ENCODE measurements around the gene CBL.
"Not testable (repeated sequence)": the region's sequence is repeated elsewhere in the genome, so short reads cannot be mapped to it uniquely, and the experiment has no call there.

CBL gene

DNA sequence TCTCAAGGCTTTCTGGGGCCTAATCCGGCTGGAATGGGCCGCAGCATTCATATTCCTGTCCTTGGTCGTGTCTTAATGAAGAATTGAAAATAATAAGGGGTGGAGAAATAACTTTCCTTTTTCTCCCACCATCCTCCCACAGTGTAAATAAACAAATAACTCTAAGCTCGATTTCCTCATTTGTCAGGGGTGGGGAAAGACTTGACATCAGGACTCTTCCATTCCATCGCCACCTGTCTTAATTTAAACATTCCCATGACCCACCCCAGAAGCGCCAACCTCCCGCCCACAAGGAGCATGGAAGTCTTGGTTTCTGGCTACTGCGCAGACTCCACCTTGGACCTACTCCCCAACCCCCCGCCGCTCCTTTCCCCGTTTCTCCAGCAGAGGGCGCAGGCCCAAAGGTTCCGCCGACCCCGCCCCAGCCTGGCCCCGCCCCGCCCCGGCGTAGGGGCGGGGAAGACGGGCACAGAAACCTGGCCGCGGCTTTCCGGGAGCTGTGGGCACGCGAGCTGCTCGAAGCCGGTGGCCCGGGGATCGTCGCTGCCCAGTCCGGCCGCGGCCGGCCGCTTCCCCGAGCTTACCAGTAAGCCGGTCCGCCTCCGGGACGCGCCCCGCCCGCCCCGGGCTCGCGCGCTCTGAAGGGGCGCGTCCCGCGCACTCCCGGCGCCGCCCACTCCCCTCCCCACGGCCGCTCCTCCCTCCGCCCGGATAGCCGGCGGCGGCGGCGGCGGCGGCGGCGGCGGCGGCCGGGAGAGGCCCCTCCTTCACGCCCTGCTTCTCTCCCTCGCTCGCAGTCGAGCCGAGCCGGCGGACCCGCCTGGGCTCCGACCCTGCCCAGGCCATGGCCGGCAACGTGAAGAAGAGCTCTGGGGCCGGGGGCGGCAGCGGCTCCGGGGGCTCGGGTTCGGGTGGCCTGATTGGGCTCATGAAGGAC, at the start of gene CBL:
Gene CBL (plus strand): TSS at position 766 of the 937 bp plus-strand sequence. CDS start 79 bp downstream, at position 845.
- H3K36me3 ChIP-seq (ENCODE audit: control insufficient read depth, insufficient read depth, low read length, severe bottlenecking): no peaks in the 10 kb centered on the region
- peak; percentile 98 for DNase-seq (ENCODE audit: low read depth)
- no peaks in the 10 kb centered on the region for H3K9me3 ChIP-seq (ENCODE audit: control insufficient read depth, low read length)
- peaks cover 17% of the 10 kb centered on the region for H3K4me1 ChIP-seq (ENCODE audit: control insufficient read depth, insufficient read depth, low read length)
- peak within 1 kb of the TSS; percentile 90 for H3K9ac ChIP-seq (ENCODE audit: low read length)
- peak within 1 kb of the TSS; percentile 97 for H3K4me3 ChIP-seq (ENCODE audit: low read length)
- no peaks in the 10 kb centered on the region for H3K27me3 ChIP-seq (replicated peaks; ENCODE audit: control insufficient read depth, insufficient read depth, low read length)

DNA sequence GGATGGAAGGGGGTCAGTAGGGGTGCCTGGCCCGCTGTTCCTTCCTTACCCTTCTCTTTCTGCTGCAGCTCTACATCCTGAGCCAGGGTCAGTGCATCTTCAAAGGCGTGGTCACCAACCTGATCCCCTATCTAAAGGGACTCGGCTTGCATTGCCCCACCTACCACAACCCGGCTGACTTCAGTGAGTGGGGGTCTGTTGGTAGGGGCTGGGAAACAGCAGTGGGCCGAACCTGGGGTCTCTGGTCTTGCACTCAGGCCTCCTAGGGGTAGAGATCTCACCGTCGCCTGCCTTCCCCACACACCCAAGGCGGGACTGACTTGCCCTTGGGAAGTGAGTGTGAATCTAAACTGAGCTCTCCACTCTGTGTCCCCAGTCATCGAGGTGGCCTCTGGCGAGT, 49.6 kb upstream of the CBL start:
- H3K4me1 ChIP-seq (ENCODE audit: control insufficient read depth, insufficient read depth, low read length): no peaks in the 10 kb centered on the region
- H3K27me3 ChIP-seq (replicated peaks; ENCODE audit: control insufficient read depth, insufficient read depth, low read length): peaks cover 59% of the 10 kb centered on the region
- H3K4me3 ChIP-seq (ENCODE audit: low read length): no peak overlapping the region
- no peak for DNase-seq (ENCODE audit: low read depth)
- no peaks in the 10 kb centered on the region for H3K36me3 ChIP-seq (ENCODE audit: control insufficient read depth, insufficient read depth, low read length, severe bottlenecking)
- H3K9me3 ChIP-seq (ENCODE audit: control insufficient read depth, low read length): no peaks in the 10 kb centered on the region
- no peak overlapping the region for H3K9ac ChIP-seq (ENCODE audit: low read length)

DNA sequence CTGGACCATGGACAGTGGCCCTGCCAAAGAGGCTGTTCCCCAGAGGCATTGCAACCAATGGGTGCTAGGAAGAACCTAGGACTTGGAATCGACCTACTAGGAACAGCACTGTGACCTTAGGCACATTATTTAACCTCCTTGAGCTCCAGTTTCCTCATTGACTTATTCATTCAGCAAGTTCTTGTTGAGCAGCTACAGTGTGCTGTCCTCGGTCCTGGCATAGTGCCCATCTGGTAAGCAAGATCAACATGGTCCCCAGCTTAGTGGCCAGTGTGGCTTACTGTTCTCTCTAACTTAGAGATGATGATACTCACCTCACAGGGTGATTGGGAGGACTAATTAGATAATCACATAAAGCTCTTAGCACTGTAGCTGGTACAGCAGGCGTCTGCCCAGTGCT, 49.1 kb upstream of the CBL start:
- Histone ChIP-seq H3K27me3 (replicated peaks; ENCODE audit: control insufficient read depth, insufficient read depth, low read length) (peaks cover 58% of the 10 kb centered on the region), H3K9me3 (ENCODE audit: control insufficient read depth, low read length) (no peaks in the 10 kb centered on the region), H3K36me3 (ENCODE audit: control insufficient read depth, insufficient read depth, low read length, severe bottlenecking) (no peaks in the 10 kb centered on the region), H3K9ac (ENCODE audit: low read length) (no peak overlapping the region), H3K4me1 (ENCODE audit: control insufficient read depth, insufficient read depth, low read length) (no peaks in the 10 kb centered on the region), H3K4me3 (ENCODE audit: low read length) (no peak overlapping the region)
- no peak for DNase-seq (ENCODE audit: low read depth)

DNA sequence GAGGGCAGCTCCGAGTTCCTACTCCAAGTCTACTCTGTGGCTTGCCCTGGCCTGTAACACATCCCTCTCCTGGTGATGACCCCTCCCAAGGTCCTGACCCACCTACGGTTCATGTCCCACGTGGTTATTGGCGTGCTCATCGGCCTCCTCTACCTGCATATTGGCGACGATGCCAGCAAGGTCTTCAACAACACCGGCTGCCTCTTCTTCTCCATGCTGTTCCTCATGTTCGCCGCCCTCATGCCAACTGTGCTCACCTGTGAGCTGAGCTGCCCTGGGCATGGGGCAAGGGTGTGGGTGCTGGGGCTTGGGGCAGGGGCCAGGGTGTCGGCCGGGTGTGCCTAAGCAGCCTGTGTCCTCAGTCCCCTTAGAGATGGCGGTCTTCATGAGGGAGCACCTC, 47.7 kb upstream of the CBL start:
- H3K4me3 ChIP-seq (ENCODE audit: low read length): no peak overlapping the region

DNA sequence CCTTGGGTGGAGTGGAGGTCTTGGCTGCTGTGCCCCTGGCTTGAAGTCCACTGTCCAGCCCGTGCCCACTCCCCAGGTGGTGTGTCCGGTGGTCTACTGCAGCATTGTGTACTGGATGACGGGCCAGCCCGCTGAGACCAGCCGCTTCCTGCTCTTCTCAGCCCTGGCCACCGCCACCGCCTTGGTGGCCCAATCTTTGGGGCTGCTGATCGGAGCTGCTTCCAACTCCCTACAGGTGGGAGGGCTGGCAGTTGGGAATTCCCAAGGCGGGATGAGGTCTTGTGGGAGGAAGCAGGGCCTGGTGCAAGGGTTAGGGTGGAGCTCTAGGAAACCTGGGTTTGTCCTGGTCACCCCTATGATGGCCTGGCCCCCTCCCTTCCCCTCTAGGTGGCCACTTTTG, 46.0 kb upstream of the CBL start:
- no peak for DNase-seq (ENCODE audit: low read depth)
- H3K27me3 ChIP-seq (replicated peaks; ENCODE audit: control insufficient read depth, insufficient read depth, low read length): peaks cover 42% of the 10 kb centered on the region

More for the DNA sequence above, 47.7 kb upstream of the CBL start:
- H3K4me1 ChIP-seq (ENCODE audit: control insufficient read depth, insufficient read depth, low read length): no peaks in the 10 kb centered on the region
- H3K9me3 ChIP-seq (ENCODE audit: control insufficient read depth, low read length): no peaks in the 10 kb centered on the region
- DNase-seq (ENCODE audit: low read depth): no peak
- H3K36me3 ChIP-seq (ENCODE audit: control insufficient read depth, insufficient read depth, low read length, severe bottlenecking): no peaks in the 10 kb centered on the region
- H3K9ac ChIP-seq (ENCODE audit: low read length): no peak overlapping the region
- H3K27me3 ChIP-seq (replicated peaks; ENCODE audit: control insufficient read depth, insufficient read depth, low read length): peaks cover 54% of the 10 kb centered on the region

DNA sequence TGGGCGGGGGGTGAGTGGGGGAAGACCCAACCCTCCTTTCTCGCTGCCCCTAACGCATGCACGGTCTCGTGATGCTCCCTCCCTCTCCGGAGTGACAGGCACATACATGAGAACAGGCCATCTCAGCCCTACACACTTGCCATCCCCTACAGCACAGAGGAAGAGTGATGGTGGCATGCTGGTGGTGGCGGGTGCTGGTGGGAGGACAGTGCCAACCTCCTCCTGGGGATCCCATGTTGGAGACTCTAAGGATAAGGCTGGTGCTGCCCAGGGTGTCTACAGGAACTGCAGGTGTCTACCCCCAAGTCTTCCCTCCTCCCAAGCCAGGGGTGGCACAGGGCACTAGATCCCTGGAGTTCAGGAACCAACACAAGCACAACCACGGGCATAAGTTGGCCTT, 44.3 kb upstream of the CBL start:
- H3K9me3 ChIP-seq (ENCODE audit: control insufficient read depth, low read length): no peaks in the 10 kb centered on the region
- DNase-seq (ENCODE audit: low read depth): no peak

More for the DNA sequence above, 46.0 kb upstream of the CBL start:
- Histone ChIP-seq H3K36me3 (ENCODE audit: control insufficient read depth, insufficient read depth, low read length, severe bottlenecking) (no peaks in the 10 kb centered on the region), H3K9me3 (ENCODE audit: control insufficient read depth, low read length) (no peaks in the 10 kb centered on the region), H3K9ac (ENCODE audit: low read length) (no peak overlapping the region), H3K4me1 (ENCODE audit: control insufficient read depth, insufficient read depth, low read length) (no peaks in the 10 kb centered on the region), H3K4me3 (ENCODE audit: low read length) (no peak overlapping the region)

DNA sequence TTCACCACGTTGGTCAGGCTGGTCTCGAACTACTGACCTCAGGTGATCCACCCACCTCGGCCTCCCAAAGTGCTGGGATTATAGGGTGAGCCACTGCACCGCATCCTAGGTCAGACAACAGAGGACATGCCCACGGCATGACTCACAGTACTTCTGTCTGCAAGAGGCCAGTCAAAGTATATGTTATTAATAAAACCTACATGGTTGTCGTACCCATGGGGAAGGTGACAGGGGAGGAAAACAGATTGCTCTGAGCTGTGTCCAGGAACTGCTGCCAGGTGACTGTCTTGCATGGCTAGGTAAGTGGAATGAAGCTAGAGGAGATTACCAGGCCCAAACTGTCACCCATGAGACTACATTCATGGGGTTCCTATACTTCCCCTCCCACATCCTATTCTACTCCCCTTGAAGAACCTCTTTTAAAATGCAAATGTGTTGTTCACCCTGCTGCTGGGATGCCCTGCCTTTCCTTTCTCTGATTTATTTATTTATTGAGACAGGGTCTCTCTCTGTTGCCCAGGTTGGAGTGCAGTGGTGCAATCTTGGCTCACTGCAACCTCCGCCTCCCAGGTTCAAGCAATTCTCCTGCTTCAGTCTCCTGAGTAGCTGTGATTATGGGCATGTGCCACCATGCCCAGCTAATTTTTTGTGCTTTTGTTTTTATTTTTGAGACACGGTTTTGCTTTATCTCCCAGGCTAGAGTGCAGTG, 39.6 kb upstream of the CBL start:
- Histone ChIP-seq H3K9me3 (ENCODE audit: control insufficient read depth, low read length) (no peaks in the 10 kb centered on the region), H3K4me1 (ENCODE audit: control insufficient read depth, insufficient read depth, low read length) (peaks cover 6% of the 10 kb centered on the region), H3K9ac (ENCODE audit: low read length) (no peak overlapping the region), H3K27me3 (replicated peaks; ENCODE audit: control insufficient read depth, insufficient read depth, low read length) (peaks cover 16% of the 10 kb centered on the region), H3K36me3 (ENCODE audit: control insufficient read depth, insufficient read depth, low read length, severe bottlenecking) (no peaks in the 10 kb centered on the region), H3K4me3 (ENCODE audit: low read length) (no peak overlapping the region)
- peak; percentile 32 for DNase-seq (ENCODE audit: low read depth)

More for the DNA sequence above, 44.3 kb upstream of the CBL start:
- Histone ChIP-seq H3K36me3 (ENCODE audit: control insufficient read depth, insufficient read depth, low read length, severe bottlenecking) (no peaks in the 10 kb centered on the region), H3K27me3 (replicated peaks; ENCODE audit: control insufficient read depth, insufficient read depth, low read length) (peaks cover 33% of the 10 kb centered on the region), H3K4me1 (ENCODE audit: control insufficient read depth, insufficient read depth, low read length) (no peaks in the 10 kb centered on the region), H3K4me3 (ENCODE audit: low read length) (no peak overlapping the region), H3K9ac (ENCODE audit: low read length) (no peak overlapping the region)

DNA sequence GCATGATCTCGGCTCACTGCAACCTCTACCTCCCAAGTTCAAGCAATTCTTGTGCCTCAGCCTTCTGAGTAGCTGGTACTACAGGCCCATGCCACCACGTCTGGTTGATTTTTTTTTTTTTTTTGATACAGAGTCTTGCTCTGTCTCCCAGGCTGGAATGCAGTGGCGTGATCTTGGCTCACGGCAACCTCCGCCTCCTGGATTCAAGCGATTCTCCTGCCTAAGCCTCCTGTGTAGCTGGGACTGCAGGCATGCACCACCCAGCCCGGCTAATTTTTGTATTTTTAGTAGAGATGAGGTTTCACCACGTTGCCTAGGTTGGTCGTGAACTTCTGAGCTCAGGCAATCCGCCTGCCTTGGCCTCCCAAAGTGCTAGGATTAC, 39.1 kb upstream of the CBL start:
- not testable (repeated sequence) for H3K9ac ChIP-seq (ENCODE audit: low read length); H3K4me1 ChIP-seq (ENCODE audit: control insufficient read depth, insufficient read depth, low read length); H3K4me3 ChIP-seq (ENCODE audit: low read length); DNase-seq (ENCODE audit: low read depth); H3K36me3 ChIP-seq (ENCODE audit: control insufficient read depth, insufficient read depth, low read length, severe bottlenecking); H3K9me3 ChIP-seq (ENCODE audit: control insufficient read depth, low read length)
- H3K27me3 ChIP-seq (replicated peaks; ENCODE audit: control insufficient read depth, insufficient read depth, low read length): peaks cover 11% of the 10 kb centered on the region

DNA sequence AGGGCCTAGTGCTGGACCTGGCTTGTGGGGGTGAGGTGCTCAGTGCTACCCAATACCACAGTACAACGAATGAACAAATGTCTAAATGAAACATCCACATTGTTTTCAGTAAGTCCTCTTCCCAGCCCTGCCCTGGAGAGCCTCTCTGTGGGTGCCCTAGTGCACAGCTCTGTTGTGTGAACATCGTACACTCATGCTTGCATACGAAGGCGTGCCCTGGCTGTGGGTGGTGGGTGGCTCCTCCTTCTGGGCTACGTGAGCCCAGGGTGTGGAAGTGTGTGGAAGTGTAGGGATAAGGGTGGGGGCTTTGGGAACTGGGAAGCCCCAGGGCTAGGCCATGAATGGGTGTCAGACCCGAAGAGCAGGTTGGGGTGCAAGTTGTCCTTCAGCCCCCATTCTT, 38.2 kb upstream of the CBL start:
- Histone ChIP-seq H3K4me3 (ENCODE audit: low read length) (no peak overlapping the region), H3K27me3 (replicated peaks; ENCODE audit: control insufficient read depth, insufficient read depth, low read length) (peaks cover 8% of the 10 kb centered on the region), H3K9ac (ENCODE audit: low read length) (no peak overlapping the region), H3K36me3 (ENCODE audit: control insufficient read depth, insufficient read depth, low read length, severe bottlenecking) (no peaks in the 10 kb centered on the region), H3K4me1 (ENCODE audit: control insufficient read depth, insufficient read depth, low read length) (peaks cover 6% of the 10 kb centered on the region), H3K9me3 (ENCODE audit: control insufficient read depth, low read length) (no peaks in the 10 kb centered on the region)
- DNase-seq (ENCODE audit: low read depth): no peak

DNA sequence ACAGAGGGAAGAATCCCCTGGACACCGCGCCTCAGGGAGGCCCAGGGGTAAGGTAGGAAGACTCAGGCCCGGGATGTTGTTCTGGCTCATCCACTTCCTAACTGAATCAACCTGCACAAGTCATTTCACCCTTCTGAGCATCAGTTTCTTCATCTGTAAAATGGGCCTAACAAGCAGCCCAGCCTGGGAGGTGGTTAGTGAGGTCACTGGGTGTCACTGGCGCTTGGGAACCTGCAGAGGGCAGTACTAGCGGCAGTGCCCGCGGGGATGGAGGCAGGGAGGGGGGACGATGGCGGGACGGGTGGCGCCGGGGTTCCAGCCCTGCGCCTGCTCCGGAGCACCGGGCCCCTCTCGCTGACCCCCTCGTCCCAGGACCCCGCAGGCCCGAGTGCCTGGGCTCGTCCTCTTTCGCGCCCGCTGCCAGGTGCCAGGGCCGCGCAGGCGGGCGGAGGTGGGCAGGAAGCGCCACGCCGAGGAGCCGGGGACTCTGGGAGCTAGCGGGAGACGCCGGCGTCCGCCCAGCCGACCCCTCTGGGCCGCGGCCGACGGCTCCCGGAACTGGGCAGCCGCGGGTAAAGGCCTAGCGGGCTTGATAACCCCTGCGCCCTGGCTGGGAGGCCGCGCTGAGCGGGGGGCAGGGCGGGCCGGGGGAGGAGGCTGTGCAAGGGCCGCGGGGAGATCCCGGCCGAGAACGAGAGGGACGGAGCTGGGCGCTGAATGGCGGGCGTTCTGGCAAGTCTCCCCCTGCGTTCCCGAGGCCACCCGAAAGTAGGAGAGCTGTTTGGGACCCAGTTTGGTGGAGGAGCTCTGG, 37.5 kb upstream of the CBL start, which contains the start of gene NLRX1:
Gene NLRX1 (plus strand): TSS at position 255 of the 811 bp plus-strand sequence. CDS start 2,679 bp downstream, outside the sequence.
- Histone ChIP-seq H3K36me3 (ENCODE audit: control insufficient read depth, insufficient read depth, low read length, severe bottlenecking) (no peaks in the 10 kb centered on the region), H3K9ac (ENCODE audit: low read length) (peak within 1 kb of the TSS; percentile 94), H3K4me3 (ENCODE audit: low read length) (peak within 1 kb of the TSS; percentile 96), H3K4me1 (ENCODE audit: control insufficient read depth, insufficient read depth, low read length) (peaks cover 6% of the 10 kb centered on the region), H3K9me3 (ENCODE audit: control insufficient read depth, low read length) (no peaks in the 10 kb centered on the region), H3K27me3 (replicated peaks; ENCODE audit: control insufficient read depth, insufficient read depth, low read length) (peaks cover under 1% of the 10 kb centered on the region)
- DNase-seq (ENCODE audit: low read depth): peak; percentile 93

All from adipocyte (in vitro differentiated cells).